Tibial nerve (tissue), 4 donors: ENCODE results near the gene RPS6KA3. TPM values are rescaled to one million over a fixed set of nuclear protein-coding genes. Genes with fewer than 3 reads are reported as not detected.

Source experiments
- DNase-seq, 2 donors: peaks; one replicate each; pipeline ENCODE4 v3.0.0-alpha.2; 2019; ENCODE audit warnings: low spot score in 2 of 2
- H3K27ac ChIP-seq, 4 donors: fragments of 200-600 bp; sonication (generic) in 3 of 4; one replicate each; pipeline ENCODE4 v1.5.1; 2017 to 2019; ENCODE audit warnings: mild to moderate bottlenecking in 1 of 4
- H3K27me3 ChIP-seq, 2 donors: fragments of 200-600 bp; sonication (generic) in 1 of 2; one replicate each; pipeline versions ENCODE4 v1.5.1 to v1.6.0; 2017 to 2019
- H3K36me3 ChIP-seq, 3 donors: fragments of 200-600 bp; sonication (generic); one replicate each; pipeline ENCODE4 v1.5.1; 2018 to 2019
- H3K4me1 ChIP-seq, 4 donors: fragments of 200-600 bp; sonication (generic) in 3 of 4; one replicate each; pipeline ENCODE4 v1.5.1; 2017 to 2019
- H3K4me3 ChIP-seq, 4 donors: fragments of 200-600 bp; sonication (generic) in 3 of 4; one replicate each; pipeline ENCODE4 v1.5.1; 2017 to 2019; ENCODE audit warnings: mild to moderate bottlenecking in 1 of 4, moderate library complexity in 1 of 4
- H3K9me3 ChIP-seq, 4 donors: fragments of 200-600 bp; sonication (generic) in 3 of 4; one replicate each; pipeline ENCODE4 v1.5.1; 2017 to 2019
- CTCF ChIP-seq, 5 experiments: fragments of 200-600 bp in 3 of 5; fragments of 450-650 bp in 2 of 5; sonication (generic) in 3 of 5; IDR thresholded peaks; one replicate each; pipeline ENCODE4 v1.5.1; 2016 to 2019; ENCODE audit warnings: antibody characterized with exemption in 5 of 5, mild to moderate bottlenecking in 3 of 5, moderate library complexity in 2 of 5
- EP300 ChIP-seq, 2 donors: sonication (generic); formaldehyde crosslinking; IDR thresholded peaks; one replicate each; pipeline ENCODE4 v1.6.1; 2017; ENCODE audit warnings: antibody characterized with exemption in 2 of 2, mild to moderate bottlenecking in 1 of 2
- POLR2A ChIP-seq, 2 donors: fragments of 450-650 bp; IDR thresholded peaks; one replicate each; pipeline ENCODE4 v1.6.1; 2017; ENCODE audit warnings: antibody characterized with exemption in 2 of 2, mild to moderate bottlenecking in 2 of 2, moderate library complexity in 2 of 2
- WGBS, 2 donors: methylation state at CpG; one replicate each; pipeline ENCODE4 v1.1.5; 2018; 5-methylcytosine and 5-hydroxymethylcytosine counted together
- total RNA-seq, 4 donors: library from RNA; depleted of rRNA; stranded (reverse); fragments of >200 nt; gene quantifications; one replicate each; pipeline ENCODE4 v1.1.0, GENCODE V29; 2016

RPS6KA3 gene
- total RNA-seq, 4 donors from 2014 or later: 22.0 to 33.9 (median 32.6) TPM

- no peak overlapping the region for H3K4me3 ChIP-seq
- H3K4me1 ChIP-seq: no peaks in the 10 kb centered on the region
- DNase-seq: no peak
- peaks cover 0 to 10% (median 0%) of the 10 kb centered on the region in 3 donors for H3K36me3 ChIP-seq
- 72 to 91% methylated on average over 2 of the region's 2 CpGs for WGBS, 2 donors
- H3K27me3 ChIP-seq: no peaks in the 10 kb centered on the region
- H3K9me3 ChIP-seq: no peaks in the 10 kb centered on the region
- no peak for TF ChIP-seq CTCF (IDR thresholded peaks at IDR 0.05)
- TF ChIP-seq POLR2A (IDR thresholded peaks at IDR 0.05): no peak
- no peak for TF ChIP-seq EP300 (IDR thresholded peaks at IDR 0.05)
- H3K27ac ChIP-seq: no peak overlapping the region
These were observed 33.4 kb downstream of the RPS6KA3 start for GRCh38 chrX:20233336-20233735.

GRCh38 chrX:20231598-20231997, 35.1 kb downstream of the RPS6KA3 start:
- TF ChIP-seq POLR2A (IDR thresholded peaks at IDR 0.05) (no peak), EP300 (IDR thresholded peaks at IDR 0.05) (no peak), CTCF (IDR thresholded peaks at IDR 0.05) (no peak)
- DNase-seq: no peak
- Histone ChIP-seq H3K4me1 (no peaks in the 10 kb centered on the region), H3K4me3 (no peak overlapping the region), H3K9me3 (no peaks in the 10 kb centered on the region), H3K27ac (no peak overlapping the region), H3K36me3 (peaks cover 0 to 10% (median 0%) of the 10 kb centered on the region in 3 donors), H3K27me3 (no peaks in the 10 kb centered on the region)
- 80 to 83% methylated on average over 4 of the region's 4 CpGs for WGBS, 2 donors

GRCh38 chrX:20230406-20230805, 36.3 kb downstream of the RPS6KA3 start:
- TF ChIP-seq POLR2A (IDR thresholded peaks at IDR 0.05) (no peak), CTCF (IDR thresholded peaks at IDR 0.05) (no peak), EP300 (IDR thresholded peaks at IDR 0.05) (no peak)
- H3K4me1 ChIP-seq: no peaks in the 10 kb centered on the region
- peaks cover 0 to 10% (median 0%) of the 10 kb centered on the region in 3 donors for H3K36me3 ChIP-seq
- H3K27ac ChIP-seq: no peak overlapping the region
- H3K9me3 ChIP-seq: no peaks in the 10 kb centered on the region
- H3K4me3 ChIP-seq: no peak overlapping the region
- DNase-seq: no peak
- WGBS, 2 donors: 90 to 95% methylated on average over 3 of the region's 3 CpGs
- no peaks in the 10 kb centered on the region for H3K27me3 ChIP-seq

GRCh38 chrX:20229155-20229554, 37.6 kb downstream of the RPS6KA3 start:
- H3K4me3 ChIP-seq: no peak overlapping the region
- WGBS, 2 donors: 74 to 100% methylated on average over 3 of the region's 3 CpGs
- H3K27ac ChIP-seq: no peak overlapping the region
- no peaks in the 10 kb centered on the region for H3K9me3 ChIP-seq
- peaks cover 0 to 7% (median 0%) of the 10 kb centered on the region in 3 donors for H3K36me3 ChIP-seq
- H3K4me1 ChIP-seq: no peaks in the 10 kb centered on the region
- no peaks in the 10 kb centered on the region for H3K27me3 ChIP-seq
- DNase-seq: no peak
- TF ChIP-seq POLR2A (IDR thresholded peaks at IDR 0.05) (no peak), EP300 (IDR thresholded peaks at IDR 0.05) (no peak), CTCF (IDR thresholded peaks at IDR 0.05) (no peak)

- no peak overlapping the region for H3K4me3 ChIP-seq
- H3K27ac ChIP-seq: no peak overlapping the region
- H3K4me1 ChIP-seq: no peaks in the 10 kb centered on the region
- H3K9me3 ChIP-seq: no peaks in the 10 kb centered on the region
- no peak for DNase-seq
- WGBS, 2 donors: 75 to 78% methylated on average over 2 of the region's 2 CpGs
- H3K27me3 ChIP-seq: no peaks in the 10 kb centered on the region
- TF ChIP-seq CTCF (IDR thresholded peaks at IDR 0.05) (no peak), EP300 (IDR thresholded peaks at IDR 0.05) (no peak), POLR2A (IDR thresholded peaks at IDR 0.05) (no peak)
- H3K36me3 ChIP-seq: peaks cover 0 to 4% (median 0%) of the 10 kb centered on the region in 3 donors
These were observed 38.5 kb downstream of the RPS6KA3 start for GRCh38 chrX:20228245-20228644.
